ENCODE data around the gene SLC66A3. TPM values are rescaled to one million over a fixed set of nuclear protein-coding genes. Genes with fewer than 3 reads are reported as not detected.

The SLC66A3 gene
- total and polyA plus RNA-seq, 2 experiments from 2014 or later: 34.9 to 46.8 TPM

DNA sequence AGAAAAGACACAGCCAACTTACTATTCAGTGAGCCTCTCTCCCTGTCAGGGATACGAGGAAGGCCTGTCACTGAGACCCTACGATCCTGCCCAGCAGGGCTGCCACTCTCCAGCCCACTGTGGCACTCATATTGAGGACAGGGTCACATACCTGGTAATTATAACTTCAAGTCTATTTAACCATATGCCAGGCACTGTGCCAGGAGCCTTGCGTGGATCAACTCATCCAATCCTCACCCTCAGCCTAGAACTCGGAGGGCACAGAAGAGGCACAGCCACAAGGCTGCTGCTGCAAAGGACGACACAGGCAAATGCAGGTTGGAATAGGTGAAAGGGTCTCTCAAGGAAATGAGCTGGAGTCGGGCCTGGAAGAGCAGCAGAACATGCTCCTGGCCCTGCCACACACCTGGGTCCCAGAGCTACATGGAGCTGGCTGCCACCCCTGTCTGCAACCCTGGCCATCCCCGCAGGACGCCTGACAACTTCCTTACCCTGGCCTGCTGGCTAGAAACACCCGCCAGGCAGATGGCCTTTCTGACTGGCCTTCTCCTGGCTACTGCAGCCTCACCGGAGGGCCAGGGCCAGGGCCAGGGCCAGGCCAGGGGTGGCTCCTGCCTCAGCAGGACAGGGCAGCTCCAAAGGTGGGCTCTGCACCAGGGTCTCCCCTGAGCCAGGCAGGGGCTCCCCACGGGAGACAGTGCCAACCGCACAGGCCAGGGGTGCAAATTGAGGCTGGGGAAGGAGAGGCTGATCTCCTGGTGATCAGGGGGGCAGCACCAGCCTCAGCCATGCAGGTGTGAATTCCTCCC, 32.1 kb upstream of the SLC66A3 start:
- Histone ChIP-seq H3K9me3 (ENCODE audit: low read depth) (no peaks in the 10 kb centered on the region), H3K36me3 (ENCODE audit: low read depth) (no peaks in the 10 kb centered on the region), H3K79me2 (ENCODE audit: insufficient read depth) (no peaks in the 10 kb centered on the region), H4K20me1 (ENCODE audit: insufficient read depth) (no peaks in the 10 kb centered on the region), H3K4me3 (no peak overlapping the region), H3K4me2 (ENCODE audit: unreplicated experiment) (no peak overlapping the region), H2AFZ (no peak overlapping the region), H3K27ac (no peak overlapping the region), H3K27me3 (replicated peaks; ENCODE audit: insufficient read depth) (no peaks in the 10 kb centered on the region), H3K9me2 (ENCODE audit: insufficient read depth) (no peaks in the 10 kb centered on the region), H3K9ac (no peak overlapping the region), H3F3A (ENCODE audit: insufficient read depth) (no peaks in the 10 kb centered on the region), H3K4me1 (ENCODE audit: insufficient read depth) (0 out of 2 replicates have a peak, but pooled peaks cover 3% of the 10 kb centered on the region)
- in situ Hi-C loops (cut with MboI): no loop called here
- TF ChIP-seq EZH2 (IDR thresholded peaks at IDR 0.05; ENCODE audit: insufficient read depth, poor library complexity, severe bottlenecking) (no peak), EZH2phosphoT487 (IDR thresholded peaks at IDR 0.05; ENCODE audit: insufficient read depth, low read depth) (no peak)
- no peak for DNase-seq
- 59 to 69% methylated on average over 10 to 12 of the region's 12 CpGs for WGBS, 2 experiments (ENCODE audit: low coverage in 1 of 2, low lambda C conversion rate in 2 of 2, missing lambda C conversion rate in 2 of 2)

- H3K27ac ChIP-seq: no peak overlapping the region
- in situ Hi-C loops (cut with MboI): no loop called here
- no peak overlapping the region for H3K4me3 ChIP-seq
- no peaks in the 10 kb centered on the region for H4K20me1 ChIP-seq (ENCODE audit: insufficient read depth)
- TF ChIP-seq EZH2phosphoT487 (IDR thresholded peaks at IDR 0.05; ENCODE audit: insufficient read depth, low read depth) (no peak), EZH2 (IDR thresholded peaks at IDR 0.05; ENCODE audit: insufficient read depth, poor library complexity, severe bottlenecking) (no peak)
- peak; percentile 73 for DNase-seq
- no peaks in the 10 kb centered on the region for H3K79me2 ChIP-seq (ENCODE audit: insufficient read depth)
- no peak overlapping the region for H3K4me2 ChIP-seq (ENCODE audit: unreplicated experiment)
- H3K36me3 ChIP-seq (ENCODE audit: low read depth): no peaks in the 10 kb centered on the region
- H3K9me2 ChIP-seq (ENCODE audit: insufficient read depth): no peaks in the 10 kb centered on the region
- H3F3A ChIP-seq (ENCODE audit: insufficient read depth): no peaks in the 10 kb centered on the region
- peaks cover 10% of the 10 kb centered on the region; the same call in 1 of the 2 replicates for H3K4me1 ChIP-seq (ENCODE audit: insufficient read depth)
- H3K27me3 ChIP-seq (replicated peaks; ENCODE audit: insufficient read depth): no peaks in the 10 kb centered on the region
- no peaks in the 10 kb centered on the region for H3K9me3 ChIP-seq (ENCODE audit: low read depth)
- H3K9ac ChIP-seq: no peak overlapping the region
- no peak overlapping the region for H2AFZ ChIP-seq
- 43 to 47% methylated on average over 40 to 41 of the region's 41 CpGs for WGBS, 2 experiments (ENCODE audit: low coverage in 1 of 2, low lambda C conversion rate in 2 of 2, missing lambda C conversion rate in 2 of 2)
Observed at GRCh38 chr2:11123856-11124759, 31.2 kb upstream of the SLC66A3 start.

GRCh38 chr2:11124760-11125068, 30.6 kb upstream of the SLC66A3 start:
- in situ Hi-C loops (cut with MboI): loop anchor here (5.0 kb wide), 1 partner anchor 287 kb away; no protein-coding TSS in a partner anchor
- Histone ChIP-seq H3K4me1 (ENCODE audit: insufficient read depth) (peaks cover 10% of the 10 kb centered on the region; the same call in 1 of the 2 replicates), H3K36me3 (ENCODE audit: low read depth) (no peaks in the 10 kb centered on the region), H3K27ac (no peak overlapping the region), H3K9me3 (ENCODE audit: low read depth) (no peaks in the 10 kb centered on the region), H3F3A (ENCODE audit: insufficient read depth) (no peaks in the 10 kb centered on the region), H3K27me3 (replicated peaks; ENCODE audit: insufficient read depth) (no peaks in the 10 kb centered on the region), H3K9ac (no peak overlapping the region), H3K79me2 (ENCODE audit: insufficient read depth) (no peaks in the 10 kb centered on the region), H3K9me2 (ENCODE audit: insufficient read depth) (no peaks in the 10 kb centered on the region), H3K4me2 (ENCODE audit: unreplicated experiment) (no peak overlapping the region), H2AFZ (no peak overlapping the region), H4K20me1 (ENCODE audit: insufficient read depth) (no peaks in the 10 kb centered on the region), H3K4me3 (no peak overlapping the region)
- WGBS, 2 experiments (ENCODE audit: low coverage in 1 of 2, low lambda C conversion rate in 2 of 2, missing lambda C conversion rate in 2 of 2): 56 to 57% methylated on average over 3 of the region's 3 CpGs
- DNase-seq: no peak
- no peak for TF ChIP-seq EZH2 (IDR thresholded peaks at IDR 0.05; ENCODE audit: insufficient read depth, poor library complexity, severe bottlenecking)

GRCh38 chr2:11127761-11128160, 27.5 kb upstream of the SLC66A3 start:
- WGBS, 2 experiments (ENCODE audit: low coverage in 1 of 2, low lambda C conversion rate in 2 of 2, missing lambda C conversion rate in 2 of 2): 89 to 94% methylated on average over 5 of the region's 5 CpGs
- Histone ChIP-seq H3K4me3 (no peak overlapping the region), H3K9ac (no peak overlapping the region), H3F3A (ENCODE audit: insufficient read depth) (no peaks in the 10 kb centered on the region), H3K79me2 (ENCODE audit: insufficient read depth) (no peaks in the 10 kb centered on the region), H3K27me3 (replicated peaks; ENCODE audit: insufficient read depth) (no peaks in the 10 kb centered on the region), H3K9me2 (ENCODE audit: insufficient read depth) (no peaks in the 10 kb centered on the region), H3K27ac (no peak overlapping the region), H2AFZ (no peak overlapping the region), H3K36me3 (ENCODE audit: low read depth) (no peaks in the 10 kb centered on the region), H3K4me1 (ENCODE audit: insufficient read depth) (peaks cover 6% of the 10 kb centered on the region; the same call in 1 of the 2 replicates), H4K20me1 (ENCODE audit: insufficient read depth) (no peaks in the 10 kb centered on the region), H3K4me2 (ENCODE audit: unreplicated experiment) (no peak overlapping the region), H3K9me3 (ENCODE audit: low read depth) (no peaks in the 10 kb centered on the region)
- TF ChIP-seq EZH2 (IDR thresholded peaks at IDR 0.05; ENCODE audit: insufficient read depth, poor library complexity, severe bottlenecking) (no peak), EZH2phosphoT487 (IDR thresholded peaks at IDR 0.05; ENCODE audit: insufficient read depth, low read depth) (no peak)
- in situ Hi-C loops (cut with MboI): loop anchor here (5.0 kb wide), 1 partner anchor 290 kb away; no protein-coding TSS in a partner anchor
- DNase-seq: no peak

Measured in GM23248 (cell line).